Adipose tissue (tissue), 3 donors: Measurements from ENCODE around the gene MCU. TPM values are rescaled to one million over a fixed set of nuclear protein-coding genes. Genes with fewer than 3 reads are reported as not detected.

Source experiments
- H3K27ac ChIP-seq: one replicate; pipeline ENCODE4 v1.5.1; 2013; ENCODE audit warnings: low read depth, low read length
- WGBS, 3 donors: extraction: QIAGEN DNeasy Blood & Tissue Kit; methylation state at CpG; one replicate each; pipeline ENCODE4 v1.1.7; 2013; 5-methylcytosine and 5-hydroxymethylcytosine counted together
- polyA plus RNA-seq, 3 donors: library from polyadenylated mRNA; stranded (reverse); fragments of 200-250 nt; gene quantifications; one replicate each; pipeline ENCODE4 v1.2.3, GENCODE V29; 2013
- donor health status: healthy with polysubstance abuse.
- donor health status: Bipolar disorder and iron deficiency.
- donor health status: healthy.

The MCU gene
- polyA plus RNA-seq, 3 donors: 8.2 to 13.2 (median 9.1) TPM

DNA sequence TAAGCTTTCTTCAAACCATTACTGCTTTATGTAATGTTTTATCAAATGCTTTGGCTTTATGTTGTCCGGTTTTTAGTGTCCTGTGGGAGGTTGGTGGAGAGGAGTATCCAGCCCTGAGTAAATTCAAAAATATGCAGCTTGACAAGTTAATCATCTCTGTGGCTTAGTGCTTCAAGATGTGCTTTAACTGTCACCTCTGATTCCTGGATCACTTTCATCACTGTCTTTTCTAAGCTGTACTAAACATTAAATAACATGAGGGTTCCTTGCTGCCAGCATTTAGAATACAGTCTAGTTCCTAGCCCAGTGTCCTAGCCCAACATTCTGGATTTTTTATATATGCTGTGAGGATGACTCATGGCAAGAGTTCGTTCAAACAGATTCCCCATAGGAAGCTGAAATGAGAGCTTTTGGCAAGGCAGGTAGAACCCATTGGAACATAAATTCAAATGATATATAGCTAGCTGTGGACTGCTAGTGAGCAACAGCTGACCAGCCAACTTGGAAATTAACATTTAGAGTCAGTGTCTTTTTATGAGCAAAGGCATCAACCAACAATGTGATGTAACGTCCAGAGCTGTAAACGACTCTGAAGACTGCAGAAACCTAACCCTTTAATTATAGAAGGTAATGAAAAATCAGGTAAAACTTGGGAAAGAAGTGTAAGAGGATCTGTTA is 120.9 kb downstream of the MCU start:
- no peak overlapping the region for H3K27ac ChIP-seq
- 40 to 73% (median 55%) methylated on average over 4 of the region's 4 CpGs for WGBS, 3 donors

DNA sequence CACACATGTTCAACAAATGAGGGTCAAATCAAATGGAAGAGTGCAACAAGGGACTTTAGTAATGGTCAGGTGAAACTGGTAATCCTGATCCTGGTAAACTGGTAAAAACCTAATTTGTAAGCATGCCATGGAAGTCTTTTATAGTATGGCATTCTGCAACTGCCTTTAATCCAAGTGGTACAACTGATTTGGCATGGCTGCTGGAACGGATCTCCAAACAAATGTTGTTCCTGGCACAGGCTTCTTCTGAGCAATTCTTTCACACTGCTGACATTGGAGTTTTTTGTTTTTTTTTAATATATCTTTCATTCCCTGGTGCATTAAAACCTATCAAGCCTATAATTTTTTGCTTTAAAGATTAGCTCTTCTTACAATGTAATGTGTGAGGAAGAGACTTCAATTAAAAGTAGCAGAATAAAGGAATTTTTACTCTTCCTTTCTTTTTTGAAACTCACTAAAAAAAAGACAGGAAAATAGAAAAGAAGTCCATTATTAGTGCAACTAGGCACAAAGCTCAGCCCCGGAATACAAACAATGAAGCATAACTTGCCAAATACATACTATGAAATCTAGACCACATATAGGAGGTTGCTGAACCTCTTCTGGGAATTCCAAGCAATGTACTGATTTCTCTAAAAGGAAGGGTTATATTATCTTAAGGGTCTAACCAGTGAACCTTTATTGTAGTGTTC is 122.3 kb downstream of the MCU start:
- 32 to 53% (median 41%) methylated on average over 2 of the region's 2 CpGs for WGBS, 3 donors
- H3K27ac ChIP-seq: no peak overlapping the region

DNA sequence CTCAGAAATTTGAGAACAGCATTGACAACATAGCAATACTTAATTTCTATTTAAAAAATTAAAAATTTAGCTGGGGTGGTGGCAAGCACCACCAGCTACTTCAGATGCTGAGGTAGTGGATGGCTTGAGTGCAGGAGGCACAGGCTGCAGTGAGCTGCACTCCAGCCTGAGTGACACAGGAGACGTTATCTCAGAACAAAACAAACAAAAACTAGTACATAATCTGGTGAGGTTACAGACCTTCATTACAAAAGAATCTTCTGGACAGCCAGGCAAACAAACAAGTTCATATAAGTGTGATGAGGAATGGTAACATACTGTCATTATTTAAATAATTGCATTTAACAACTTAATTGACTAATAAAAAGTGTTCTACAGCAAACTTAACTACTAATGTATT is 124.6 kb downstream of the MCU start:
- no peak overlapping the region for H3K27ac ChIP-seq
- 31 to 92% (median 92%) methylated on average over 1 of the region's 1 CpG for WGBS, 3 donors

DNA sequence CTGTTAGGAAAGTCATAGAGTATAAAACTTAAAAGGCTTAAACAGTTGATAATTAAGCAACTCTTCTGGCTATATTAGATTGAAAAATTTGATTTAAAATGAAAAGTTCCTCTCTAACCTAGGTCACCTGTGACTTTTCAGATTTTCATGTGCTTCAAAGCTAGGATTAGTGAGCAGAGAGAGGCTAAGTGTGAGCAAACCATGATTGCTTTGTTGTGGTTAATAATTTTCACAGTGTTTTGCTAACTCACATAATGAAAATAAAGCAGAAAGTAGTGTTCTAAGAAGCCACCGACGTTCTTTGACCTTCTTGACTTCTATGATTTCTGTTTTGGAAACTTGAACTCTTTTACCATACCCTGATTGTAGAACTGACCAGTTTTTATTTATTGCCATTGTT is 126.1 kb downstream of the MCU start:
- WGBS, 3 donors: 21 to 80% (median 67%) methylated on average over 2 of the region's 2 CpGs
- H3K27ac ChIP-seq: no peak overlapping the region

DNA sequence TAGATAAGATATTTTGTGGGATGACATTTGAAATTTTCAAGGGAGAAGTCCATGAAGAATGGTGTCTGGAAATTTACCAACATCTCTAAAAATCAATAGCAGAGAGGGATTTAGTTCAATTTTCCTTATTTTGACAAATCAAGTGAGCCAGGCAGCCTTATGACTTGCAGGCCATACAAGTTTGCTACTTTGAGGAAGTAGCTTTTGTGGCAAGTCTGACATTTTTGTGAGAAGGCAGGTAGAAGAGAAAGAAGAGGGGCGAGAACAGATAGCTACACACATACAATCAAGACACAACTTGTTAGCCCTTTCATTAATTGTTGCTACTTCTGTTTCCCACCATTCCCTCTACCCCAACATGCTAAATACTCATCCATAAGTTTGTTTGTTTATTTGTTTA is 127.1 kb downstream of the MCU start:
- WGBS, 3 donors: 76 to 94% (median 93%) methylated on average over 1 of the region's 1 CpG
- no peak overlapping the region for H3K27ac ChIP-seq

DNA sequence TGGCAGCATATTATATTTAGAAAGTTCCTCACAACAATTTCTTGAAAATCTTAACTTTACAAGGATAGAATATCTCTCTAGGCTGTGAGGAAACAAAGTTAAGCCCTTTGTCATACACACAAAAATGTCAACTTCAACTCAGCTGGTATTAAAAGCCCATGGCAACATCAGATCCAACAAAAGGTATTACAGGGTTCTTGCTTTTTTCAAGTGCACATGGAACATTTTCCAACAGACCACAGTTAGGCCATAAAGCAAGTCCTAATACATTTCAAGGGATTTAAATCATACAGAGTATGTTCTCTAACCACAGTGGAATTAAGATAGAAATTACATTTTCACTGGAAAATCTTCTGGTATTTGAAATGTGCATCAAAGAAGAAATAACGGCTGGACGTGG is 129.7 kb downstream of the MCU start:
- 98% methylated on average over 2 of the region's 2 CpGs for WGBS, 3 donors
- H3K27ac ChIP-seq: no peak overlapping the region

DNA sequence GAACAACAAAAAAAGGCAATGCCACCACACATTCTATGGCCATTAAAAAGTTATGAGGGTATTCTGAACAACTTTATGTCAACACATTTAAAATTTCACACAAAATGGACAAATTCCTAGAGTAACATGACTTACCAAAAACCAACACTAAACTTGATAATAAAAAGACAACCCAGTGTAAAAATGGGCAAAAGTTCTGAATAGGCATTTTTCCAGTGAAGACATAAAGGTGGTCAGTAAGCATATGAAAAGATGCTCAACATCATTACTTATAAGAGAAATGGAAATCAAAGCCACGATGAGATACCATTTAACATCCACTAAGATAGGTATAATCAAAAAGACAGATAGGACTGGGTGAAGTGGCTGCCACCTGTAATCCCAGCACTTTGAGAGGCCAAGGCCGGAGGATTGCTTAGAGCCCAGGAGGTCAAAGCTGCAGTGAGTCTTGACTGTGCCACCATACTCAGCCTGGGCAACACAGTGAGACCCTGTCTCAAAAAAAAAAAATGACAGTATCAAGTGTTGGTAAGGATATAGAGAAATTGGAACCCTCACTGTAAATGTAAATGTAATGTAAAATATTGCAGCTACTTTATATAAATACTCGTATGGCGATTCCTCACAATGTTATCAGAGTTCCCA is 130.5 kb downstream of the MCU start:
- H3K27ac ChIP-seq: no peak overlapping the region
- WGBS, 3 donors: 93 to 98% (median 94%) methylated on average over 4 of the region's 4 CpGs

DNA sequence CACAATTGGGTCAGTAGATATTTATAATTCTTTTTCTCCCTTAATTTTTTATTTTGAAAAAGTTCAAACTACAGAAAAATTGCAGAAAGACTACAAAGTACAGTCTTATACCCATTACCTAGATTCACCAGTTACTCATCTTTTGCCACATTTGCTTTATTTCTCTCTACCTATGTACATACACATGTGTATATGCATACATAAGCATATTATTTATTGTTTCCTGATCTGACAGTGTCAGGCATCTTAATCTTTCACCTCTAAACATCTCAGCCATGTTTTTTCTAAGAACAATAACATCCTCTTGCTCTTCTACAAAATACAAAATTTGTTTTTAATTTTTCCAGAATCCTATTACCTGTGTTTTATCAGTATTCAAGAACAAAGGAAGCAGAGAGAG is 133.2 kb downstream of the MCU start:
- no peak overlapping the region for H3K27ac ChIP-seq

DNA sequence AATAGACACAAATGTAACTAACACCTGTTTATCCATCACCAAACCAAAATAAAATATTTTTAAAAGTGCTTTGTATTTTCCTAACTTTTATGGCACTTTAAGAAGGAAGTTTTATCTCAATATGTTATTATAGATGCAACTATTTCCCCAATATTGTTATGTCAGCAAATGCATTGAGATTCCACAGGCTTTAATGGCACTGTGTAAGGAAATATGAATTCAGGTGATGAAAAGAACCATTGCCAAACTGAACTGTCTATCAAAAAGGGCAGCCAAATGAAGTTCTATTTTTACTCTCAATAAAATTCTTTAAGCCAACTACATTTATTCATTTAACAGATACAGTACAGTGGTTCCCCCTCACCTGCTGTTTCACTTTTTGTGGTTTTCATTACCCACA is 134.4 kb downstream of the MCU start:
- H3K27ac ChIP-seq: no peak overlapping the region

DNA sequence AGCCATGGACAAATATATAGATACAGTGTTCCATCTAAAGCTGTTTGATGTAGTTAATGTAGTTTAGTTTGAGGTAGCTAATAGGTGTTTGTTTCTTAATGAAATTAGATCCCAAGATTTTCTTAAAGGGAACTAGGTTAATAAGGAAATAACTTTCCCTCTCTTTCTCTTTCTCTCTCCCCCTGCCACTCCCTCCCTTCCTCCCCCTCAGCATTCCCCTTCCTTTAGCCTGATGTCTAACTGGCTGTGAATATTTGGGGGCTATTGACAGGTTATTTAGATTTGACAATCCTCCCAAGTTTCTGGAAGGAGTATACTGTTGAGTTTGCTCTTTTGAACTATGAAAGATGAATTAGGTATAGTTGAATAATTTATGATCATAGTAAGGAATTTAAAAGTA is 136.4 kb downstream of the MCU start:
- H3K27ac ChIP-seq: no peak overlapping the region

DNA sequence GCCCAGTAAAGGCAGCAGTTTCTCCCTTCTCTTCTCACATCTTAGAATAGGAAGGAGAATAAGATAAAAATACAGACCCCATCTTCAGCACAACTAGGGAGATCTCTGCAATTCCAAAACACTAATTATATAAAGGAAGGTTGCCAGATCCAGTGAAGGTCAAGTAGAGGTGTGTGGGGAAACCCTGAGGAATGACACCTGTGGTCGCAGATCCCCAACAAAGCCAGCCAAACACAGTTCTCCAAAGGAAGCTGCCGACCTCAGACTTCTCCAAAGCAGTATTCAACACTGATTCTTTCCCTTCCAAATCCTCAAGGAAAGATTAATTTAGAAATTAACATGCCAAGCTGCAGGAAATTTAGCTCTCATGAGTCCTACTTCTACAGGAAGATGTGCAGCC is 138.7 kb downstream of the MCU start:
- no peak overlapping the region for H3K27ac ChIP-seq
- WGBS, 3 donors: 48 to 58% (median 56%) methylated on average over 2 of the region's 2 CpGs

DNA sequence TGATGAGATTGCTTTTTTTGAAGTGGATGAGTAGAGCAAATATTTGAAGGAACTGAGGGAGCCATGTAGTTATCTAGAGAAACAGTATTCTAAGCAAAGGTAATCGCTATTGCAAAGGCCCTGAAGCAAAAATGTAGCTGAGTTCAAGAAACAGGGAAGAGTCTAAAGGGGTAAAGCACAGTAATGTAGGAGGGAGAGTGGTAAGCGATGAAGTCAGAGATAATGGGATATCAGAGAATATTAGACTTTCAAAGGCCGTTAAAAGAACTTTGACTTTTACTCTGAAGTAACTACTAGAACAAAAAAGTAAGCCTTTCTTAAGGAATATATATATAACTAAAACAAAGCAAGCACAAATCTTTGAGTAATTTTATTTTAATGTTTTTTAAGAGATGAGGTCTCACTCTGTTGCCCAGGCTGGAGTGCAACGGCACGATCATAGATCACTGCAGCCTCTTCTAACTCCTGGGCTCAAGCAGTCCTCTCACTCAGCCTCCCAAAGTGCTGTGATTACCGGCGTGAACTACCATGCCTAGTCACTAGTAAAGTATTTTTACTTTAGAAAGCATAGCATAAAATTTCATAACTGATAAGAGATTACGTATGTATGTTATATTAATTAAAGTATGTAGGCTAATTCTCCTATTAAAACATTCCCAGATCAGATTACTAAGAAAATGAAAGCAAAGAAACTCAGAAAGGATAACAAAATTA is 139.9 kb downstream of the MCU start:
- H3K27ac ChIP-seq: no peak overlapping the region
- 51 to 71% (median 60%) methylated on average over 8 of the region's 8 CpGs for WGBS, 3 donors

DNA sequence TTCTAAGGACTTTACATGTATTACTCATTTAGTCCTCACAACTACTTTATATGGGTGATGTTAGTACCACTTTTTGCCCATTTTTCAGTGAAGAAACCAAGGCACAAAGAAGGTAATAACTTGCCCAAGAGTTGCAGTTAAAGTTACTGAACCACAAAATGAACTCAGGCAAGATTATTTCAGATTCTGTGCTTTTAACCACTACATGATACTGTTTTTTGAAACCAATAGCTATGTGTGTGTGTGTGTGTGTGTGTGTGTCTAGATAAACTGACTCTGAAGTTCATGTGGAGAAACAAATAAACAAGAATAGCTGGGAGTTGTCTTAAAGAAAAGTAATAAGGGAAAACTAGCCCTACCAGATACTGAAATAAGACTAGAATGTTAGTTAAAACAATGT is 140.8 kb downstream of the MCU start:
- H3K27ac ChIP-seq: no peak overlapping the region

DNA sequence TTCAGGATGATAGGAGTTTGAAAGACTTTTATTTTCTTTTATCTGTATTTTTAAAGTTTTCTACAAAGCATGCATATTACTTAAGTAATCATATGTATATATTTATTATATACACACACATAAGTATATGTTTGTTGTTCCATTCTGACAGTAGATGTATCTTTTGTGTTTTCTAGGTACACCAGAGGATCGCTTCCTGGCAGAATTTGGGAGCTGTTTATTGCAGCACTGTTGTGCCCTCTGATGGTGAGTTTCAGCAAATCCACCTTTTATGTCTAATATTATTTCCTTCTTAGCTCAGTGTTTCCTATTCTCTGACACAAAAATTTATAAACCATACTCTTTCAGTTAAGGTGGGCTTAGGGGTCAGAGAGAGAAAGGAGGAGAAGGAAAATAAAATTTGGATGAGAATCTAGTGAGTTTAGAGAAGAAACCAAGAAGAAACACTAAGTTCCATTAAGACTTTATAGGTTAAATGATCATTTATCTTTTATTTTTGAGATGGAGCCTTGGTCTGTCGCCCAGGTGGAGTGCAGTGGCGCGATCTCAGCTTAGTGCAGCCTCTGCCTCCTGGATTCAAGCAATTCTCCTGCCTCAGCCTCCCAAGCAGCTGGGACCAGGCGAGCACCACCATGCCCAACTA is 142.4 kb downstream of the MCU start:
- no peak overlapping the region for H3K27ac ChIP-seq
- WGBS, 3 donors: 53 to 75% (median 73%) methylated on average over 5 of the region's 5 CpGs

DNA sequence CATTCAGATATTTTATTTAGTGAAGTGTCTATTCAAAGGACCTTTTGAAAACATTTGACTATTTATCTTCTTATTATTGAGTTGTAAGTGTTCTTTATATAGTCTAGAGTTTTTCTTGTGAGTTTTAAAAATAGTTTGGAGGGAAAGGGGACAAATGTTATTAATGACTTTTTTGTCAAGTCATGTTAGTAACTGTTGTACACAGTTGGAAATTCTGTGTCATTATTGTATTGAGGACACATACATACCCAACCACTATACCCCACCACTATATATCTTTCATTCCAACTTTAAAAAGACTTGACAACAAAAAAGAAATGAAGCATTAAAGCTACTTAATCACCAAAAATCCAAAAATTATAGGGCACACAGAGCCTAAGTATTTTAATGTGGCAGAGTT is 148.4 kb downstream of the MCU start:
- H3K27ac ChIP-seq: no peak overlapping the region

DNA sequence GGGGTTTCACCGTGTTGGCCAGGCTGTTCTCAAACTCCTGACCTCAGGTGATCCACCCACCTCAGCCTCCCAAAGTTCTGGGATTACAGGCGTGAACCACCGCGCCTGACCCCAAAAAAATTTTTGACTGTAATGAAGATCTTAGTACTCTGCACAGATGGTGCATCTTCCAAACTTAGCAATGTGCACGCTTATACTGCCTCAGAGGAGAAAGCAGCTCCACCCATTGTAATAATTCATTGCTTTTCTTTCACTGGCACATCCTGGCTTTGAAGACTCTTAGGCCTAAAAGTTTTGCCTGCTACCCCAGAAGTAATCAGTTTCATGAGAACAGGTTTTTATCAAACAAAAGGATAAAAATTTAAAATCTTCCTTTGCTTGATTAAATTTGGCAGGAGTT is 149.5 kb downstream of the MCU start:
- WGBS, 3 donors: 75 to 79% (median 75%) methylated on average over 5 of the region's 5 CpGs
- H3K27ac ChIP-seq: no peak overlapping the region

DNA sequence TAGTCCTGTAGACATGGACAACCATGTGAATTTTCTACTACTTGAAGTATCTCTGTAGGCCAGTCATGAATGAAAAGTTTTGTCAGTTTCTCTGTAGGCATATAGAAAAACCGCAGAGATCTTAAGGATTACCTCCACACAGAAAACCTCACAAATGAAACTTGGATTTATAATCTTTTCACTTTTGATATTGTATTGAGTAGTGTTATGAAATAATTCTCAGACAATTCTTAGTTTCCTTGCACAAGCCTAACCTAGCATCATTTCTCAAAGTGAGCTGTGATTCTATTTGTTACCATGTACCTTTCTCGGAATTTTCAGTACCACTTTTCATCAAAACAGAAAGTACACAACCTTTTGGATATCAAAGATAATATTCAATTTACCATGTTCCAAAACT is 150.2 kb downstream of the MCU start:
- H3K27ac ChIP-seq: no peak overlapping the region
- 95 to 98% (median 97%) methylated on average over 2 of the region's 2 CpGs for WGBS, 3 donors

DNA sequence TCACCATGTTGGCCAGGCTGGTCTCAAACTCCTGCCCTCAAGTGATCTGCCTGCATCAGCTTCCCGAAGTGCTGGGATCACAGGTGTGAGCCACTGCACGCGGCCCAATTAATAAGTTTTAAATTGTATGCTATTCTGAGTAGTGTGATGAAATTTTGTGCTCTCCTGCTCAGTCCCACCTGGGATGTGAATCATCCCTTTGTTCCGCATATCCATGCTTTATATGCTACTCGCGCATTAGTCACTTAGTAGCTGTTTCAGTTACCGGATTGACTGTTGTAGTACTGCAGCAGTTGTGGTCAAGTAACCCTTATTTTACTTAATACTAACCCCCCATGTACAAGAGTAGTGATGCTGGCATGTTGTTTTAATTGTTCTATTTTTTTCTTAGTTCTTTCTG is 154.3 kb downstream of the MCU start:
- H3K27ac ChIP-seq: no peak overlapping the region
- 82 to 84% (median 83%) methylated on average over 7 of the region's 7 CpGs for WGBS, 3 donors

DNA sequence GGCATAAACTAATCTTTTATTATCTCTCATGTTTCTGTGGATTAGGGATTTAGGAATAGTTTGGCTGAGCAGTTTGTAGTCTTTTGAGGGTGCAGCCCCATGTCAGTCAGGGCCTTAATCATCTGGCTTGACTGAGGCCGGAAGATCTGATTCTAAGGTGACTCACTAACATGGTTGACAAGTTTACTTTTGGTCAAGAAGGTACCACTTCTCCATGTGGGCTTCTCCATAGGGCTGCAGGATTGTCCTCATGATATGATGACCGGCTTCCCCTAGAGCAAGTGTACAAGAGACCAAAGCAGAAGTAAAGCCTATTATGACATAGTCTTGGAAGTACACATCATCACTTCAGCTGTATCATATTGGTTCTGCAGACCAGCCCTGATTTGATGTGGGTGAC is 155.7 kb downstream of the MCU start:
- H3K27ac ChIP-seq: no peak overlapping the region
- 75 to 87% (median 78%) methylated on average over 2 of the region's 2 CpGs for WGBS, 3 donors
